Measurements from ENCODE around the gene INHBB.

INHBB gene

GRCh38 chr2:120318626-120319025, 27.3 kb upstream of the INHBB start:
- no peak for DNase-seq
- Histone ChIP-seq H3F3A (ENCODE audit: insufficient read depth, low read length) (no peaks in the 10 kb centered on the region), H3K4me2 (ENCODE audit: low read depth, low read length) (no peak overlapping the region), H3K27me3 (replicated peaks; ENCODE audit: insufficient read depth, low read length) (no peaks in the 10 kb centered on the region; the same call in 1 of the 2 replicates), H3K79me2 (ENCODE audit: low read length) (no peaks in the 10 kb centered on the region), H3K9me3 (replicated peaks; ENCODE audit: insufficient read depth, low read length) (no peaks in the 10 kb centered on the region), H2AFZ (ENCODE audit: low read length) (no peak overlapping the region), H3K27ac (ENCODE audit: low read length) (no peak overlapping the region), H4K20me1 (ENCODE audit: insufficient read depth, low read length) (no peaks in the 10 kb centered on the region), H3K9me2 (replicated peaks; ENCODE audit: insufficient read depth, low read length) (no peaks in the 10 kb centered on the region), H3K36me3 (replicated peaks; ENCODE audit: insufficient read depth, low read length) (no peaks in the 10 kb centered on the region), H3K4me1 (ENCODE audit: low read length) (no peaks in the 10 kb centered on the region), H3K4me3 (ENCODE audit: low read length) (no peak overlapping the region), H3K9ac (ENCODE audit: low read length) (no peak overlapping the region)
- TF ChIP-seq EZH2 (optimal IDR thresholded peaks at IDR 0.05; ENCODE audit: low read depth, low read length) (no peak), EZH2phosphoT487 (IDR thresholded peaks at IDR 0.05; ENCODE audit: low read length) (no peak)
- TF ChIP-seq, protein P1, sequence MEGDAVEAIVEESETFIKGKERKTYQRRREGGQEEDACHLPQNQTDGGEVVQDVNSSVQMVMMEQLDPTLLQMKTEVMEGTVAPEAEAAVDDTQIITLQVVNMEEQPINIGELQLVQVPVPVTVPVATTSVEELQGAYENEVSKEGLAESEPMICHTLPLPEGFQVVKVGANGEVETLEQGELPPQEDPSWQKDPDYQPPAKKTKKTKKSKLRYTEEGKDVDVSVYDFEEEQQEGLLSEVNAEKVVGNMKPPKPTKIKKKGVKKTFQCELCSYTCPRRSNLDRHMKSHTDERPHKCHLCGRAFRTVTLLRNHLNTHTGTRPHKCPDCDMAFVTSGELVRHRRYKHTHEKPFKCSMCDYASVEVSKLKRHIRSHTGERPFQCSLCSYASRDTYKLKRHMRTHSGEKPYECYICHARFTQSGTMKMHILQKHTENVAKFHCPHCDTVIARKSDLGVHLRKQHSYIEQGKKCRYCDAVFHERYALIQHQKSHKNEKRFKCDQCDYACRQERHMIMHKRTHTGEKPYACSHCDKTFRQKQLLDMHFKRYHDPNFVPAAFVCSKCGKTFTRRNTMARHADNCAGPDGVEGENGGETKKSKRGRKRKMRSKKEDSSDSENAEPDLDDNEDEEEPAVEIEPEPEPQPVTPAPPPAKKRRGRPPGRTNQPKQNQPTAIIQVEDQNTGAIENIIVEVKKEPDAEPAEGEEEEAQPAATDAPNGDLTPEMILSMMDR (IDR thresholded peaks at IDR 0.05; ENCODE audit: low read length): no peak

GRCh38 chr2:120319123-120319522, 26.8 kb upstream of the INHBB start:
- Histone ChIP-seq H2AFZ (ENCODE audit: low read length) (no peak overlapping the region), H3K4me2 (ENCODE audit: low read depth, low read length) (no peak overlapping the region), H3K9me3 (replicated peaks; ENCODE audit: insufficient read depth, low read length) (no peaks in the 10 kb centered on the region), H3K36me3 (replicated peaks; ENCODE audit: insufficient read depth, low read length) (no peaks in the 10 kb centered on the region), H3K79me2 (ENCODE audit: low read length) (no peaks in the 10 kb centered on the region), H3K9ac (ENCODE audit: low read length) (no peak overlapping the region), H4K20me1 (ENCODE audit: insufficient read depth, low read length) (no peaks in the 10 kb centered on the region), H3K4me1 (ENCODE audit: low read length) (no peaks in the 10 kb centered on the region), H3K27me3 (replicated peaks; ENCODE audit: insufficient read depth, low read length) (no peaks in the 10 kb centered on the region; the same call in 1 of the 2 replicates), H3K4me3 (ENCODE audit: low read length) (no peak overlapping the region), H3K27ac (ENCODE audit: low read length) (no peak overlapping the region), H3K9me2 (replicated peaks; ENCODE audit: insufficient read depth, low read length) (no peaks in the 10 kb centered on the region), H3F3A (ENCODE audit: insufficient read depth, low read length) (no peaks in the 10 kb centered on the region)
- no peak for DNase-seq
- TF ChIP-seq EZH2phosphoT487 (IDR thresholded peaks at IDR 0.05; ENCODE audit: low read length): no peak
- TF ChIP-seq, protein P1 (IDR thresholded peaks at IDR 0.05; ENCODE audit: low read length): no peak
- TF ChIP-seq EZH2 (optimal IDR thresholded peaks at IDR 0.05; ENCODE audit: low read depth, low read length): no peak

DNA sequence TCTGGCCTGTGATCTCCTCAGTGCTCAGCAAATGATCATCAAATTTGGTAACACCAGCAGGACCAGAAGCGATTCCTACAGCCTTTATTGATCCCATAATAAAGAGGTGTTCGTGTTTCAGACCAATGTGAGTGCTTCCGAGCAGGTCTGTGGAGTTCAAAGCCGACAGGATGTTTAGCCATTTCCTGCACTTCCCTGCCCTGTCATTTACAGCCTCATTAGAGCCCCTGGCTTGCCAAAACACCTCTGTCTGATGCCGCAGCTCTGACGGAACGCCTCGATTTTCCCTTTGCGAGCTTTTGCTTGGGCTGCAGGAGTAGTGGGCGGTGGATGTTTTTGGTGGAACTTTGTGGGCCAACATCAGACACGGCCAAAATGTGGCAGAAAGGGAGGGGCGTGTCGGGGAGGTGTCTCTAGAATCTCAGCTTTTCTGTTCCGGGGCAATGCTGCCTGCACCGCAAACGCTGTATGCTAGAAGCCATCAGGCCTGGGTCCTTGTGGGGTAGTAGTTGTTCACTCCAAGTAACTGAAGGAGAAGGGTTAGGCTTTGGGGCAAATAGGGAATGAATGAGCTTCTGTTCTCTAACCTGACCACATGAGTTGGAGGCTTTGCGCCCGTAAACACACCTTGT, 26.1 kb upstream of the INHBB start:
- H4K20me1 ChIP-seq (ENCODE audit: insufficient read depth, low read length): no peaks in the 10 kb centered on the region
- no peak overlapping the region for H2AFZ ChIP-seq (ENCODE audit: low read length)
- H3K9me2 ChIP-seq (replicated peaks; ENCODE audit: insufficient read depth, low read length): no peaks in the 10 kb centered on the region
- H3K4me1 ChIP-seq (ENCODE audit: low read length): no peaks in the 10 kb centered on the region
- no peak overlapping the region for H3K9ac ChIP-seq (ENCODE audit: low read length)
- no peaks in the 10 kb centered on the region for H3K79me2 ChIP-seq (ENCODE audit: low read length)
- no peaks in the 10 kb centered on the region for H3K36me3 ChIP-seq (replicated peaks; ENCODE audit: insufficient read depth, low read length)
- no peak overlapping the region for H3K4me2 ChIP-seq (ENCODE audit: low read depth, low read length)
- H3F3A ChIP-seq (ENCODE audit: insufficient read depth, low read length): no peaks in the 10 kb centered on the region
- no peaks in the 10 kb centered on the region; the same call in 1 of the 2 replicates for H3K27me3 ChIP-seq (replicated peaks; ENCODE audit: insufficient read depth, low read length)
- no peak for DNase-seq
- no peaks in the 10 kb centered on the region for H3K9me3 ChIP-seq (replicated peaks; ENCODE audit: insufficient read depth, low read length)
- H3K27ac ChIP-seq (ENCODE audit: low read length): no peak overlapping the region
- TF ChIP-seq, protein P1 (IDR thresholded peaks at IDR 0.05; ENCODE audit: low read length): no peak
- TF ChIP-seq EZH2phosphoT487 (IDR thresholded peaks at IDR 0.05; ENCODE audit: low read length): no peak
- TF ChIP-seq EZH2 (optimal IDR thresholded peaks at IDR 0.05; ENCODE audit: low read depth, low read length): no peak
- H3K4me3 ChIP-seq (ENCODE audit: low read length): no peak overlapping the region
